CD4-positive, CD25-positive, alpha-beta regulatory T cell (primary cell): ENCODE results near the gene GNB5. TPM values are rescaled to one million over a fixed set of nuclear protein-coding genes. Genes with fewer than 3 reads are reported as not detected.

Experiments used
- ATAC-seq, 2 donors: fragments of 150-1000 bp; cut with Tn5 transposase; one replicate each; pipeline ENCODE4 v1.10.0; 2021; ENCODE audit warnings: low read depth in 2 of 2, moderate number of reproducible peaks in 2 of 2, moderate library complexity in 1 of 2
- DNase-seq, 3 donors: peaks; one replicate each; pipeline versions ENCODE4 v3.0.0 to v3.0.0-alpha.2; 2012 to 2022; ENCODE audit warnings: mixed read lengths in 1 of 3
- H3K27ac ChIP-seq: one replicate; pipeline ENCODE4 v1.7.0; 2013; ENCODE audit warnings: mild to moderate bottlenecking, low read length; ENCODE audit not compliant: insufficient read depth, poor library complexity, severe bottlenecking
- H3K27me3 ChIP-seq: one replicate; pipeline ENCODE4 v1.7.0; 2013; ENCODE audit warnings: low read length; ENCODE audit not compliant: control insufficient read depth, insufficient read depth
- H3K36me3 ChIP-seq: one replicate; pipeline ENCODE4 v1.7.0; 2013; ENCODE audit warnings: mild to moderate bottlenecking, low read length, moderate library complexity; ENCODE audit not compliant: control insufficient read depth, insufficient read depth
- H3K4me1 ChIP-seq: 2 replicates; pipeline ENCODE4 v1.7.0; 2013; ENCODE audit warnings: mild to moderate bottlenecking, low read length; ENCODE audit not compliant: insufficient read depth, control insufficient read depth, poor library complexity, severe bottlenecking
- H3K4me3 ChIP-seq: one replicate; pipeline ENCODE4 v1.7.0; 2013; ENCODE audit warnings: low read depth, mild to moderate bottlenecking, low read length, moderate library complexity
- H3K9me3 ChIP-seq, 2 experiments: 1 replicate in 1 of 2; 2 replicates in 1 of 2; pipeline ENCODE4 v1.7.0; 2013; ENCODE audit warnings: low read length in 2 of 2, mild to moderate bottlenecking in 1 of 2, moderate library complexity in 1 of 2; ENCODE audit not compliant: control insufficient read depth in 2 of 2
- H3K27ac Mint-ChIP-seq, 3 donors: one replicate each; pipeline ENCODE4 v1.8.0; 2020 to 2022; ENCODE audit warnings: mild to moderate bottlenecking in 3 of 3, mixed read lengths in 3 of 3, moderate library complexity in 2 of 3
- H3K27me3 Mint-ChIP-seq: one replicate; pipeline ENCODE4 v1.8.0; 2022; ENCODE audit warnings: mild to moderate bottlenecking, mixed read lengths
- H3K36me3 Mint-ChIP-seq: one replicate; pipeline ENCODE4 v1.8.0; 2020; ENCODE audit warnings: mixed read lengths
- H3K4me1 Mint-ChIP-seq, 4 donors: one replicate each; pipeline ENCODE4 v1.8.0; 2020 to 2022; ENCODE audit warnings: mixed read lengths in 4 of 4, mild to moderate bottlenecking in 1 of 4
- H3K4me3 Mint-ChIP-seq, 4 donors: one replicate each; pipeline ENCODE4 v1.8.0; 2020 to 2022; ENCODE audit warnings: mild to moderate bottlenecking in 4 of 4, mixed read lengths in 4 of 4, moderate library complexity in 3 of 4
- H3K9me3 Mint-ChIP-seq, 7 donors: one replicate each; pipeline ENCODE4 v1.8.0; 2020 to 2022; ENCODE audit warnings: mixed read lengths in 7 of 7, mild to moderate bottlenecking in 3 of 7, moderate library complexity in 2 of 7
- polyA plus RNA-seq, 4 donors: library from polyadenylated mRNA; unstranded; fragments of 300-500 nt; fragmentation: Illumina TruSeq; gene quantifications; one replicate each; pipeline ENCODE4 v1.2.3, GENCODE V29; 2021
- total RNA-seq: library from RNA; stranded (reverse); gene quantifications from one replicate; pipeline ENCODE4 v1.2.3, GENCODE V29; 2022

GNB5 gene
- total and polyA plus RNA-seq, 5 donors from 2014 or later = 64.3 to 87.6 (median 65.8) TPM

DNA sequence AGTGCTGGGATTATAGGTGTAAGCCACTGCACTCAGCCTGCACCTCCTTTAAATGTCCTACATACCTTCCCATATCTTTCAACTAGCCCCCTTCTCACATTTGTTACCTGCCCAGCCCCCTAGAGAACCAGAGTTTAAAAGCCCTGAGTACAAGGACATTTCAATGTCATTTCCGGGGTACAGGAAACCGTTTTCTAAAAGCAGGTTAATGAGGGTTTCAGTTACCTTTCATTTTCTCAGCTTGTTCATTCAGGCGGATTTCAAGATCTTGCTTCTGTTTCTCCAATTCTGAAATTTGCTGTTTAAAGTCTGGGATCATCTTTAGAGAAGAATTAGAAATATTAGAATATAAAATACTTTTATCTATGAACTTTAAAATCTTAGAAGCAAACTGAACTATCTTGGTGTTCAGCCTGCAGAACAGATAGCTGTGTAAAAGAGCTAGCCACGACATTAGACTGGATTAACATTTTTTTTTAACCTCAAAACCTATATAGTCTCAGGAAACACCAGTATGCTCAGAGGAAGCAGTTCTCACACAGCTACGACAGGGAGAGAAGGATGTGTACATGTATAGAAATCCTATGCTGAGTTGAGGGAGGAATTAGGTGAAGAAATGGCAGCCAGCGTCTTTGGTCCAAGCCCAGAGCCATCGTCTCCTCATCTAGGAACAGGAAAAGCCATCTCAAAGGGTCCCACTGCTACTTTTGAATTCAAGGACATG, 29.9 kb upstream of the GNB5 start:
- Histone ChIP-seq H3K36me3 (peaks cover 4% of the 10 kb centered on the region), H3K9me3 (no peaks in the 10 kb centered on the region), H3K27me3 (no peaks in the 10 kb centered on the region), H3K27ac (peak overlapping the region; percentile 84), H3K4me1 (peaks cover 24% of the 10 kb centered on the region), H3K4me3 (peak overlapping the region; percentile 90)
- ATAC-seq (peak; percentile 54 to 69), DNase-seq (peak in 2 of 3 donors; percentile 35 to 72)
- H3K27me3 Mint-ChIP-seq = no peaks in the 10 kb centered on the region
- H3K9me3 Mint-ChIP-seq = no peaks in the 10 kb centered on the region
- H3K4me1 Mint-ChIP-seq = peaks cover 5 to 36% (median 26%) of the 10 kb centered on the region in 4 donors
- peak overlapping the region; percentile 78 to 93 (median 90) for H3K4me3 Mint-ChIP-seq
- H3K27ac Mint-ChIP-seq = peak overlapping the region; percentile 95 to 97 (median 96)
- peaks cover 24% of the 10 kb centered on the region for H3K36me3 Mint-ChIP-seq

DNA sequence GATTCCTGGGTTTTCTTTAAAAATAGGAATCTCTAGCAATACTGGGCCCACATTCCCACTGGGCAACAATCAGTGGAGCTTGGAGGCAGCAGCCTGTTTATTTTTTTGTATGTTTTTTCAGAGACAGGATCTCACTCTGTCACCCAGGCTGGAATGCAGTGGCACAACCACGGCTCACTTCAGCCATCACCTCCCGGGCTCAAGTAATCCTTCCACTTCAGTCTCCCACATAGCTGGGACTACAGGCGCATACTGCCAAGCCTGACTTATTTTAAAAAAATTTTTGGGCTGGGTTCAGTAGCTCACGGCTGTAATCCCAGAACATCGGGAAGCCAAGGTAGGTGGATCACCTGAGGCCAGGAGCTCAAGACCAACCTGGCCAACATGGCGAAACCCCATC, 29.1 kb upstream of the GNB5 start:
- Histone ChIP-seq H3K9me3 (no peaks in the 10 kb centered on the region), H3K27me3 (no peaks in the 10 kb centered on the region), H3K4me1 (peaks cover 24% of the 10 kb centered on the region), H3K36me3 (peaks cover 4% of the 10 kb centered on the region), H3K27ac (peak overlapping the region; percentile 84), H3K4me3 (no peak overlapping the region)
- Mint-ChIP-seq H3K4me1 (peaks cover 5 to 36% (median 25%) of the 10 kb centered on the region in 4 donors), H3K9me3 (no peaks in the 10 kb centered on the region), H3K27me3 (no peaks in the 10 kb centered on the region), H3K4me3 (no peak overlapping the region), H3K36me3 (peaks cover 26% of the 10 kb centered on the region), H3K27ac (no peak overlapping the region)
- no peak for ATAC-seq
- no peak for DNase-seq

GRCh38 chr15:52218816-52219215, 27.6 kb upstream of the GNB5 start:
- DNase-seq = no peak
- H3K9me3 Mint-ChIP-seq = no peaks in the 10 kb centered on the region
- ATAC-seq = no peak
- Histone ChIP-seq H3K27ac (no peak overlapping the region), H3K27me3 (no peaks in the 10 kb centered on the region), H3K36me3 (no peaks in the 10 kb centered on the region), H3K4me3 (no peak overlapping the region), H3K9me3 (no peaks in the 10 kb centered on the region), H3K4me1 (peaks cover 24% of the 10 kb centered on the region)
- no peak overlapping the region for H3K27ac Mint-ChIP-seq
- peaks cover 5 to 36% (median 21%) of the 10 kb centered on the region in 4 donors for H3K4me1 Mint-ChIP-seq
- H3K27me3 Mint-ChIP-seq = no peaks in the 10 kb centered on the region
- H3K36me3 Mint-ChIP-seq = peaks cover 22% of the 10 kb centered on the region
- no peak overlapping the region for H3K4me3 Mint-ChIP-seq

GRCh38 chr15:52218371-52218770, 27.2 kb upstream of the GNB5 start:
- Mint-ChIP-seq H3K27ac (peak overlapping the region in 1 of 3 donors; percentile 84), H3K4me1 (peaks cover 5 to 33% (median 20%) of the 10 kb centered on the region in 4 donors), H3K27me3 (no peaks in the 10 kb centered on the region), H3K4me3 (no peak overlapping the region), H3K36me3 (peaks cover 25% of the 10 kb centered on the region), H3K9me3 (no peaks in the 10 kb centered on the region)
- Histone ChIP-seq H3K4me3 (no peak overlapping the region), H3K27ac (no peak overlapping the region), H3K27me3 (no peaks in the 10 kb centered on the region), H3K4me1 (peaks cover 24% of the 10 kb centered on the region), H3K36me3 (no peaks in the 10 kb centered on the region), H3K9me3 (no peaks in the 10 kb centered on the region)
- no peak for ATAC-seq
- DNase-seq = no peak

DNA sequence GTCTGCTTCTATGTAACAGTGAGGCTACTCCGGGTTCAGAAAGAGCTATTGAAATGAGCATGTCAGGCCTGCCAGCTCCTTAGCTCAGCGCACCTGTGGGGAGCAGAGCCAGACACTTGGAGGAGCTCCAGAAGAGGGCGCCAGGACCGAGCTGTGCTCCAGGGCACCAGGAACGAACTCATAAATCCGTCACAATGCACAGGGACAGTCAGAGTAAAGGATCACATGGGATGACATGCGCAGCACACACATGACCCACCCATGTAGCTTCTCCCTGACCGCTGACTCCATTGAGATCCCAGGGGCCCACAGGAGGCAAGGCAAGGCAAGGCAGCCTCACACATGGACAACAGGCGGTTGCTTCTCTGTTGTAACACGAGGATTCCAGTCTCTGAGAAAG, 26.0 kb upstream of the GNB5 start:
- H3K4me1 ChIP-seq = peaks cover 19% of the 10 kb centered on the region
- no peak overlapping the region for H3K27ac ChIP-seq
- Mint-ChIP-seq H3K9me3 (no peaks in the 10 kb centered on the region), H3K27me3 (no peaks in the 10 kb centered on the region), H3K27ac (no peak overlapping the region), H3K4me3 (no peak overlapping the region), H3K36me3 (peaks cover 32% of the 10 kb centered on the region), H3K4me1 (peaks cover 4 to 21% (median 13%) of the 10 kb centered on the region in 4 donors)
- no peak overlapping the region for H3K4me3 ChIP-seq
- no peaks in the 10 kb centered on the region for H3K36me3 ChIP-seq
- ATAC-seq = peak in 1 of 2 donors; percentile 37
- no peaks in the 10 kb centered on the region for H3K27me3 ChIP-seq
- no peaks in the 10 kb centered on the region for H3K9me3 ChIP-seq
- peak in 1 of 3 donors; percentile 39 for DNase-seq

GRCh38 chr15:52214553-52214952, 23.4 kb upstream of the GNB5 start:
- H3K4me1 Mint-ChIP-seq = peaks cover 0 to under 1% (median under 1%) of the 10 kb centered on the region in 4 donors
- H3K36me3 ChIP-seq = no peaks in the 10 kb centered on the region
- H3K27me3 ChIP-seq = no peaks in the 10 kb centered on the region
- no peak for ATAC-seq
- H3K9me3 Mint-ChIP-seq = no peaks in the 10 kb centered on the region
- H3K27ac ChIP-seq = no peak overlapping the region
- H3K4me3 Mint-ChIP-seq = no peak overlapping the region
- peaks cover 35% of the 10 kb centered on the region for H3K36me3 Mint-ChIP-seq
- no peaks in the 10 kb centered on the region for H3K27me3 Mint-ChIP-seq
- DNase-seq = no peak
- no peaks in the 10 kb centered on the region for H3K4me1 ChIP-seq
- no peak overlapping the region for H3K27ac Mint-ChIP-seq
- no peak overlapping the region for H3K4me3 ChIP-seq
- H3K9me3 ChIP-seq = no peaks in the 10 kb centered on the region

- Mint-ChIP-seq H3K27me3 (no peaks in the 10 kb centered on the region), H3K9me3 (no peaks in the 10 kb centered on the region), H3K27ac (no peak overlapping the region), H3K4me1 (peaks cover 0 to 5% (median 2%) of the 10 kb centered on the region in 4 donors), H3K4me3 (no peak overlapping the region), H3K36me3 (peaks cover 38% of the 10 kb centered on the region)
- Histone ChIP-seq H3K27me3 (no peaks in the 10 kb centered on the region), H3K36me3 (no peaks in the 10 kb centered on the region), H3K4me3 (no peak overlapping the region), H3K9me3 (no peaks in the 10 kb centered on the region), H3K27ac (no peak overlapping the region), H3K4me1 (no peaks in the 10 kb centered on the region)
- DNase-seq = no peak
- ATAC-seq = no peak
Measured at GRCh38 chr15:52213206-52213605, 22.0 kb upstream of the GNB5 start.
